GM21786 (cell line): Measurements from ENCODE around the gene TNKS1BP1.

ENCODE experiments used
- ATAC-seq: cut with Tn5 transposase; IDR thresholded peaks from one replicate; pipeline ENCODE4 v1.9.1; 2021; ENCODE audit not compliant: unreplicated experiment

The TNKS1BP1 gene

DNA sequence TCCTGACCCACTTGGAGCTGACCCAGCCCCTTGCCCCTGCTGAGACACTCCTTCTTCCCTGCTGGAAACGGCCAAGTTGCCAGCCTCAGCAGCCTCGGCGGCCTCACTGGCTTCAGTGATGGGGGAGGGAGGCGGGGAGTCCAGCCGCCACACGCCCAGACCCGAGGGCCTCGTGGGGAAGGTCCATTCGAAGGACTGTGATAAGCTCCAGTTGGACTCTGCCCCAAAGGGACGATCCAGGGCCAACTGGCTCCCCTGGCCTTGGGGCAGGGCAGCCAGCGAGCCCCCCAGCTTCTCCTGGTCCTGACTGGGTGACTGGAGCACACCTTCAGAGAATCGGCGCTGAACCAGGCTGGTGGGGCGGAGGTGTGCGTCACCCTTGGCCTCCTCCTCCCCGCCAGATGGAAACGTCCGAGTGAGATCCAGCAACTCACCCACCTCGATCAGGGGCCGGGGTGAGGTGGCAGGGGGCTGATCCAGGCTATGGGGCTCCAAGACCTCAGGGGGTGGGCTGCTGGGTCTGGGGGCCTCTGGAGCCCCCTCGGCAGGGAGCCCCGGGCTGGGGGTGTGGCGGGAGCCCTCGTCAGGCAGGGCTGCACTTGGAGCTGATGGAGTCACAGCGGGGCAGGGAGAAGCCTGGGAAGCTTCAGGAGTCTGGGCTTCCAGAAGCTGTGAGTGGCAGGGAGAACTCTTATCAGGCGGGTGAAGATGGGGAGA lies 11.5 kb downstream of the TNKS1BP1 start:
- no peak for ATAC-seq

DNA sequence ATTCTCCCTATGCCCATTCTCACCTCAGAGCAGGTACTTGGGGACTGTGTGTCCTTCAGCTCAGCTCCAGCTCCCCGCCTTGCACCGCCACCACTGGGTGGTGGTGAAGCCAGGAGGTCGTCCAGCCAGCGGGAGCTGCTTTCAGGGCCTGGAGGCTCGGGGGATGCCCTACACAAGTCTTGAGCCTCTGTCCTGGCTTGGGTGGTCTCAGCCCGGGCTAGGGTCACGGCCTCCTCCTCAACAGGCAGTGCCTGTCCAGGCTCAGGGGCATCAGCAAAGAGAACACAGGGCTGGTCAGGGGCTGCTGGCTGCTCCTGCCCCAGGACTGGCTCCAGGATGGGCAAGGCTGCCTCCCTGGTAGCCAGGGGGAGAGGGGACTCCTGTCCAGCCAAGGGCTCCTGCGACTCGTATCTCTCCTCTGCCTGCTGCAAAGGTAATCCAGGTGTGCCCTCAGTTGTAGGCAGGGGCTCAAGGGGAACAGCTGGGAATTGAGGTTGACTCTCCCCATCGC lies 12.2 kb downstream of the TNKS1BP1 start:
- no peak for ATAC-seq

DNA sequence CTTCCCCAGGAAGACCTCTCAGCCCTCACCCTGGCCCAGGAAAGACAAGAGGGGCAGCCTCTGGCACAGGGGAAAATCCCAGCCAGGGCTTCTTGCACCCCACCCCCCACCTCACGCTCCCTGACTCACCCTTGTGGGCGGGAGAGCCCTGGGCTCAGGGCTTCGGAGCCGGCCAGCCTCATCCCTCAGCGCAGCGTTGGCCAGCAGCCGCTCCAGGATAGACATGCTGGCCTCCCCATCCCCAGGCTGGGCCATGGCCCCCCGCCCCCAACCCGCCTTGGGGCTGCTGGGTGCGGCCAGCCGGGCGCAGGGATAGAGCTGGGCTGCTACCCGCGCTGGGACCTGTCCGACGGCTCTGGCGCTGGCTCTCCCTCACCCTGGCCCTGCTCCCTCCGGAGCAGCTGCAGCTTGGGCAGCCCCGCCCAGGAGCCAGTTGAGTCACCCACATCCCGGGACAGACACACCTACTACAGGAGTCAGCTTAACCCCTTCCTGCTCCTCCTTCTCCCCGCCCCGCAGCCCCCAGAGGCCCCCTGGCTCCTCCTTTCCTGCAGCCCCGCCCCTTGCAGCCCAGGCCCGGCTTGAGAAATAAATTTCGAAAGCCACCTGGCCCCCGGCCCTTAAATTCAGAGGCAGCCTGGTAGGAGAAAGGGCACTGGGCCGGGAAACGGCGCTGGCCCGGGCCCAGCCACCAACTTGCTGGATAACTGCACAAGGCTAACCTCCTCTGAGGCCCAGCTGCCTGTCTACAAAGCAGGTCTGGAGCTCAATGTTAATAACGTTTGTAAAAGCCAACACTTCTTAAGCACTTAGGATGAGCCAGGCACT lies 13.4 kb downstream of the TNKS1BP1 start:
- peak; percentile 99 for ATAC-seq

DNA sequence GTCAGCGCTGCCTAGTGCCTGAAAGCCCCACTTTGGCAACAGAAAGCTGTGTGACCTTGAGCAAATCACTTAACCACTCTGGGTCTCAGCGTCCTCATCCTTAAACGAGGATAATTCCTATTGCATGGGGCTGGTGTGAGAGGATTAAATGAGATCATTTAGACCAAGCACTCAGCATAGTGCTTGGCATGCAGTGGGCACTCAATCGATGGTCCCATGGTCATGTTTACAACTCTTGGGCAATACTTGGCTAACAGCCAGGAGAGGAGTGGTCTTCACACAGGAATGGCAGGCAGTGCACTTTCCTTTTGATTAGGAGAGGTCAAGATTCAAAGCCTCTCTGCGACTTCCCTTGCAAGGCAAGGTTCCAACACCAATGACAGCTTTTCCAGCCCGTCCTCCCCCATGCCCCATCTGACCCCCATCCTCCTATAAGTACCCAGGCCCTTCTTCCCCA lies 14.1 kb downstream of the TNKS1BP1 start:
- ATAC-seq: no peak

DNA sequence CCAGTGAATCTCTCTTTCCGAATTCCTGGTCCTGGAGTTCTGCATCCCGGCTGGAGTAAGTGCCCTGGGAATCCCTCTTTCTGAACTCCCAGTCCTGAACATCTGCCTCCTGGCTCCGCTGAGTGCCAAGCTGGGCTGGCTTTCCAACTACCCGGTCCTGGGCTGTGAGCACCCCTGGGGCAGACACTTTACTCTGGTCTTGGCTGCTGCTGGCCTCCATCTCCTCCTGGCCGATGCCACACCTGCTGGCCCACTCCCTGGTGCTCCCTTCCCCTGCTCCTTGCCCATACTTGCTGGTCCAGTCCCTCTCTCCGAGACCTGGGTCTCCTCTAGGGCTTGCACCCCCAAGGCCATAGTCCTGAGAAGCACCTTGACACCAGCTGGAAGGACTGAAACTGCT lies 14.7 kb downstream of the TNKS1BP1 start:
- ATAC-seq: no peak

DNA sequence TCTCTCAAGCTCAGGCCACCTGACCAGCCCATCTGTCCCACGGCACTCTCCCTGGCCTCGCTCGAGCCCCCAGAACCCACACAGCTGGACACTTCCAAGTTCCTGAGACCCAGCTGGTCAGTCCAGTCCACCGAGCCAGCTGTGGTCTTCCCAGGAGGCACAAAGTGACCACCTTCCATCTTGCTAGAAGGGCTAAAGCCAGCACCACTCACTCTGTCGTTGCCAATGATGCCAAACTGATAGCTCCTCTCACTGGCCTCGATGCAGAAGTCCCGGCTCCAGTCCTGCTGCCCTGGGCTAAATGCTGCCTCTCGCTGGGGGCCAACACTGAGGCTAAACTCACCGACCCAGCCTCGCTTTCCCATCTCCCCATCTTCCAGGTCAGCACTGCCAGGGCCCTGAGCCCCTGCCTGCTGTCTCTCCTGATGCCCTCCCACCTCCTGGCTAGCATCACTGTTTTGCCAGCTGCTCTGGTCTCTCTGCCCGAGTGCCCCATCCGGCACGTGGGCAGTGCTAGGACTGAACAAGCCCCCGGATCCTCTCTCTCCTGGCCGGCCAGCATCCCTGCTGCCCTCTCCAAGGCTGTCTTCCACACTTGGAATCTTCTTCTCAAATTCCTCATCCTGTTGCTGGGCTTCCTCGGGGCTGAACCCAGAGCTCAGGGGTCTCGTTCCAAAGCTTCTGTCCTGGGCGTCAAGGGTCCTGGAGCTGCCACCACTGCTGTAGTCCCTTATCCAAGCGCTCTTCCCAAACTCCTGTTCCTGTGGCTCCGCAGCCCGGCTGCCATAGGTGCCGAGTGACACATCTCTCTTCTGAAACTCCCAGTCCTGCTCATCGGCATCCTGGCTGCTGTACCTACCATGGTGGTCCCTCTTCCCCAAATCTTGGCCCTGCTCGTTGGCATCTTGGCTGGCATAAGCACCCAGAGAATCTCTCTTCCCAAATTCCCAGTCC lies 15.4 kb downstream of the TNKS1BP1 start:
- no peak for ATAC-seq

DNA sequence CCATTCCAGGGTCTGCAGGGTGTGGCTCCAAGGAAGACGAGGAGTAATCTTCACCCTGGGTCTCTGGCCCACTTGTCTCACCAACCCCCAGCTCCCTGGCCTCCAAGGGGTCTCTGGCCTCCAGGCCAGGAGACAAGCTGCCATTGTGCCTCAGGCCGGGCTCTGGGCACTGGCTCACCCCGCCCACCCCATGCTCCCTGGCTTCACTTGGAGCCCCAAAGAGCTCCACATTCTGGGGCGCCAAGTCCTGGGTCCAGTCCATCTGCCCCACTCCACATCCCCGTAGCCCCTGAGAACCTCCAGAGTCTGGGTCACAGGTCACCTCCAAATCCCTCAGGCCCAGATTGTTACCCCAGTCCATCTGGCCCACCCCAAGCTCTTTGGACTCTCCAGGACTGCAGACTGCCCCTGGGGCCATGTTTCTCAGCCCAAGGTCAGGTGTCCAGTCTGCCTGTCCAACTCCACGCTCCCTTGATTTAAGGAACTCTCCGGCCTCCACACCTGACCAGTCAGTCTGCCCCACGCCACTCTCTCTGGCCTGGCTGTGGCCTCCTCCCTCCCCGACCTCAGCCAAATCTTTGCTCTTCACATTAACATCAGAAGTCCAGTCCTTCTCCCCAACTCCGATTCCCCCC lies 16.2 kb downstream of the TNKS1BP1 start:
- ATAC-seq: no peak

DNA sequence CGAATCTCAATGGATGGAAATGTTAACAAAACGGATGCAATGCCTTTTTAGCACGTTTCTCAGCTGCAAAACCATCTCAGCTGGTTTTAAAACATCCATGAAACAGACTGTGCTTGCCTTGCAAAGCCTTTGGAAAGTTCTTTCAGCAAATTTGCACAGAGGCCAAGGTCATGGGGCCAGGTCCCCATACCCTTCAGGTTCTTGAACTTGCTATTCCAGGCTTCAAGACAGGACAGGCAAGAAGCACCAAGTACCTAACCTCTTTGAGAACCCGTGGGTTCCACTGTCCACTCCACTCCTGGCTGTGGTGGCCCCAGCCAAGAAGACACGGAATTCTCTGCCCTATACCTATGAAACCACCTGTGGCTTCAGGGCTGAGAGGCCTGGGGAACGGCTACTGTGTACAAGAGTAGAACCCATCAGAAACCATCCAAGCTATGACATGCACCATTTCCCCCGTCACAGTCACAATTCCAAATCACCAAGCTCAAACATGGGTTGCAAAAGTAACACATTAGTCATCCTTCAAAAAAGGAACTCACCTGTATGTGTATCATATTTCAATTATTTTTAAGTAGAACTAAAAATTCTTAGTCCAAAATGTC lies 17.0 kb downstream of the TNKS1BP1 start:
- ATAC-seq: no peak

DNA sequence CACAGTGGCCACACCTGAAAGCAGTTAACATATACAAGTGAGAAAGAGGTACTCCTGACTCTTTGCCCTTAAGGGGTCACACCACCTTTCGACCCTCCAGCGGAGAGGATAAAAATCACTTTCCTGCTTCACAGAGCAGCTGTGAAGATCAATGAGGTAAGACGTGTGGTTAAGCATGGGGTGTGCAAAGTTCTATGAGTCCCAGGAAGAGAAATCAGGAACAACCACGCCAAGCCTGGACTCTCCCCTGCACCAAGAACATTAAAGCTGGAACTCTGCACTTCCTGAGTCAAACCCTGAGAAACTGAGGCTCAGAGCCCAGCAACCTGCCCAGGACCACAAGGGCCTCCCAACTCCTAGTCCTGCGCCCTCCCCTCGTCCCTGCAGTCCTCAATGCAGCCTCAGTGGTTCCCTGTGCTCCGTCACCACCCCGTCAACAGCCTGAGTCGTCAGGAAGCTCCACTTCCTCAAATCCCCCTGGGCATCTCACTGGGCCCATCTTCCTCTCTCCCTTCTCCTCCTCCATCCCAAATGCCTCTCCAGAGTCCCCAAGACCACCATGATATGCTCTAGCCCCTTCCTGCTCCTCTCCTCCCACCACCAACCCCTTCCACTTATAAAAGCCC lies 17.7 kb downstream of the TNKS1BP1 start:
- ATAC-seq: no peak

DNA sequence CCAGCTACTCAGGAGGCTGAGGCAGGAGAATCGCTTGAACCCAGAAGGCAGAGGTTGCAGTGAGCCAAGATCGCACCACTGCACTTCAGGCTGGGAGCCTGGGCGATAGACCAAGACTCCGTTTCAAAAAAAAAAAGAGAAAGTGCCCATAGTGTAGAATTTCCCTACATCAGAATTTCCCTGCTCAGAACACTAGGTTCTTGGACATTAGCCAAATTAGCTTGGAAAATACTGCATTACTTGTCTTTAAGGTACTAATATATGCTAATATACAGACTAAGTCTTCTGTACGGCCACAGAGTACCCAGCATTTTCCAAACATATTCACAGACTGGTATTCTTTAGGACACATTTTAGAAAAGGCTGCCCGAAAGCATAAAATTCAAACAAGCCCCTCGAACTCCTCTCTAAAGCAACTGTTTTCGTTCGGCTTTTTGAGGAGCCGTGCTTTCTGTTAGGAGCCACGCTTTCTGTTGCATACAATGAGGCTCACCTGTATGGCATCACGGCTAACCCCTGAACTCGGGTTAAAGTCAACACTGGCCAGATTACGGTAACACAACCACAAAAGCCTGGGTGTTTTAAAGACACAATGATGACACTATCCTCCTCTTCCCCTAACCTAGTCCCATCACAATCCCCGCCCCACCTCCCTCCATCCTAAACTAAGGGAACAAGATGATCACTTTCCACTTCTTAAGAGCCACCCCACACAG lies 18.4 kb downstream of the TNKS1BP1 start:
- ATAC-seq: no peak

DNA sequence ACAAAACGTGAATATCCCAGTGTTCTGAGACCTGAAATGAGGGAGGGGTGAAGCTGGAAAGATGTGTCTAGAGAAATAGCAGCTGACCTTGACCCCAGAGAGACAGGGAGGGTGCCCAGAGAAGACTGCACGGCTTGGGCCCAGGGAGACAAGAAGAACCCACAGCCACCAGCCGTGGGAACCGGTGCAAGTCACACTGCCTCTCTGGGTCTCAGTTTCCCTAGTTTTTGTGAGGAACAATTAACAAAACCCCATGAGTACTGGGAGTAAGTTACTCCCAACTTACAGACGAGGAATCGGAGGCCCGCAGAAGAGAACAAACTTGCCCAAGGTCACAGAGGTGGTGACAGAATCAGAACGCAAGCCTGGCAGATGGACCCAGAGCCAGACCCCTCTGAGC lies 19.2 kb downstream of the TNKS1BP1 start:
- no peak for ATAC-seq

DNA sequence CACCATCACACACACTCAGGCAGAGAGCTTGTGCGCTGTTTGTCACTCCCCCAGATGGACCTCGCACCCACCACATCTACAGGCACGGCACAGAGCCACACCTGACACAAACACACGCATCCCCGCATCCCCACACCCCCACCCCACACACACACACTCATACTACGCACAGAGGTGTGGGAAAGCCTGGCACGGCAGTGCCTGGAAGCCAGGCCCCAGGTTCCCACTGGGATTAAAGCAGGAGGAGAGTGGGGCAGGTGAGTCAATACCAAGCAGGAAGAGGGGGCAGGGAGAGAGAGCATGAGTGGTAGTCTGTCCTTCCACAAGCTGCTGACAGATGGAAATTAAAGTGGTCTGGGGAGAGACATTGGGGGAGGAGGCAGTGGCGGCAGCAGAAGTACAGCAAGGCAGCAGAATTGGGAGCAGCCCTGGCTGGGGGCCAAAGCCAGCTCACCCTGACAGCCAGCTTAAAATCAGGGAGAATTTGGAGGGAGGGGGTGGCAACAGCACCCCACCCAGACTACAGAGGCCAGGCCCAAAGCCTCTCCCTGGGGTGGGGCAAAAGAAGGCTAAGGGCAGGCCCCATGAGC lies 20.7 kb downstream of the TNKS1BP1 start:
- no peak for ATAC-seq

DNA sequence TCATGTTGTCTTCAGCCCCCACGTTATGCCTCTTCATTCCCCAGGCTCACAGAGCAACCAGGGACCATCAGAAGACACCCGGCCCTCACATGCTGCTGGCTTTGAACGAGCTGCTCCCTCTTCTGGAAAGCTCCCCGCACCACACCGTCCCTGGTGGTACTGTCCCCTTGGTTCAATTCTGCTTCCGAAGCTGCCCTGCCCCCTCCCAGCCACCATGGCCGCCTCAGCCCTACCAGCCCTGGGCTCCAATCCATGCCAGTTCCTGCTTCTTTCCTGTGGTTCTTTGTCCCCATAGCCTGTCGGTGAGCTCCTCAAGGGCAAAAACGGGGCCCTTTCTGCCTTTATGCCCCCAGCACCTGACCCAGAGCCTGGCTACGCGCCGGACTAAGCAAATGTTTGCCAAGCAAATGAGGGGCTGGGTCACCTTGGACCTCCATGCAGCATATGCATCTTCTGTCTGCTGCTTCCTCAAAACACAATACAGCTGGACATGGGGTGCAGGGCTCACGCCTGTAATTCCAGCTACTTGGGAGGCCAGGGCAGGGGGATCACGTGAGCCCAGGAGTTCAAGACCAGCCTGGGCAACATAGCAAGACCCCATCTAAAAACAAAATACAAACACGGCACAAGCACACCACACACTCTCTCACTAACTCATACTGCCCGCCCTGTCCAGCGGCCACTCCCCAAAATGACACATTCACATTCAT lies 21.3 kb downstream of the TNKS1BP1 start:
- ATAC-seq: no peak

DNA sequence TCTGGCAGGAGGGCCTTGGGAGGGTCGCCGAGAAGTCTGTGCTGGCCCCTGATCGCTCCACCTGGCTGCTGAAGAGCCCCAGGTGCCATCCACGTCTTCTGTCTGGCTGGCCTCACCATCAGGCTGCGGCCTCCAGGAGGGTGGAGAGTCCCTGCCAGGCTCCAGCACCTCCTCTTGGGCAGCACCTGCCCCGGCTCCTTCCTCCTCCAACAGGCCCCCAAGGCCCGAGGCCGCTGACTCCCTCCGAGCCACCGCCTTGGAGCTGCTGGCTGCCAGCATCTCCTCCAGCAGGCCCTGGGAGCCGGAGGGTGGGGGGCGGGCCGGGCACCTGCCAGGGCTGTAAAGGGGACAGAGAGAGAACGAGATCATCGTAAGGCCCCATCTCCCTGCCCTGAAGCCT lies 22.3 kb downstream of the TNKS1BP1 start:
- no peak for ATAC-seq

DNA sequence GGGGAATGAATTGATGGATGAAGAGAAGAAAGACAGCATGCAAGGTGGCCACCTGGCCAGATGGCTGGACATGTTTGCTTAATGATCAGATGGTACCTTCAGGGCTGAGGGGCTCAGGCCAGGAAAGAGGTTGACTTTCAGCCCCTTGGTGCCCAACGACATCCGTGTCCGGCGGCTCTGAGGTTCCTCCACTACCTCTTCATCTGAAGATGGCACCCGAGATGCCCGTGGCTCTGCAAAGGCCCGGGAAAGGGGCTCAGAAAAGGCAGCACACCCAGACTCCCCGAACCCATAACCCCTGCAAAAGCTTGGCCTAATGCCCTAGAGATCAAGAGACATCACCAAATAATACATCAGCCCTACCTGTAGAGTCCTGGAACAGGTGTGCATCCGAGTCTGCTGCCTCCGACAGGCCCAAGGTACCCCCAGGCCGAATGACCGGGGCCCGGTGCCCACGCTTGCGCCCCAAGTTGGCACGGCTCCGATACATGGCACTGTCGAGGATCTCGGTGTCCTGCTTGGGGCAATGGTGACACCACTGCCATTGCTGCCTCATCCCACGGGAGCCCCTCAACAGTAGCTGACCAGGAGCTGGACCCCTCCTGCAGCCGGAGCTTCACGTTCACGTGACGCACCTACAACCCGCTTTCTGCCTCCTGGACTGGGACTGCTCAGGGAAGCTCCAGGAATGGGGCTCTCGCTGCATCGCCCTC lies 22.9 kb downstream of the TNKS1BP1 start:
- ATAC-seq: no peak

DNA sequence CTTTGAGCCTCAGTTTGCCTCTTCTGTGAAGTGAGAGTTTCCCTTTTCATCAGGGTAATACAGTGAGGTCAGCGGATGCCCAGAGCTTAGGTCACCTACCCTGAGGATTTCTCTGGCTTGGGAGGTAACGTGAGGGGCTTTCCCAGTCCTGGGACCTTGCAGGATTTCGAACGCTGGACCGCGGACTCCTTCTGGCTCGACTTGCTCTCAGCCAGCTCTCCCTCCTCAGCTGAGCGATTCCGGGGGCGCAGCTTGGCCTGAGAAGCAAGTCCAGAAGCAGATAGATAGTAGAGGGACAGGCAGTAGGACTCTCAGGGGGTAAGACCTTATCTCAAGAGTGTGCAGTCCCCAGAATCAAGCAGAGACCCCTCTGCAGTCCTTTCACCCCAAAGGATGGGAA lies 24.0 kb downstream of the TNKS1BP1 start:
- no peak for ATAC-seq

DNA sequence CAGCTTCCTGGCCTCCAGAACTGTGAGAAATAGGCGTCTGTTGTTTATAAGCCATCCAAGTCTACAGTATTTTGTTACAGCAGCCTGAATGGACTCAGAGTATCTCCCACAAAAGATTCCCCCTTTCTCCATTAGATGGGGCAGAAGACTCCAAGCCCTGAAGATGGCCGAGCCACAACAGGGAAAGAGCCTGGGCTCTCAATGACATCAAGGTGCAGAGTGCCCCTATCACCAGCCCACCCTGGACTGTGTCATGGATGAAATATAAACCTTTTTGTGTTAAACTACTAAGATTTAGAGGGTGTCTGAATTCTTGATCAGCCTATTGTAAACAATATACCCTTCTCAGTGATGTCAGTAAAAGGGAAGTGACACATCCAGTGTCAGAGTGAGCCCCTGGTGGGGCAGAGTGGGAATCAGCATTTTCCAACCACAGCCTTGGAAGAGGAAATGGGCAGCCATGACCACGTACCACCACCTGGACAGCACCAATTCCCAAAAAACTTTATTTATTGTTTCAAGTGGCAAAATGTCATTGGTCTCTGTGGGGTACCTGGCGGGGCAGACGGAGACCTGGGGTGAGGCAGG lies 25.5 kb downstream of the TNKS1BP1 start:
- ATAC-seq: no peak
